Stimulated activated CD8-positive, alpha-beta memory T cell treated with anti-CD3 and anti-CD28 coated beads, Interleukin-15, amount 100 ng/mL, for 24 hours (primary cell): ENCODE measurements around the gene PPP1R9B.

Experiments
- DNase-seq: peaks from one replicate; pipeline ENCODE4 v3.0.0-alpha.2; 2020; ENCODE audit warnings: low read depth

The PPP1R9B gene

DNA sequence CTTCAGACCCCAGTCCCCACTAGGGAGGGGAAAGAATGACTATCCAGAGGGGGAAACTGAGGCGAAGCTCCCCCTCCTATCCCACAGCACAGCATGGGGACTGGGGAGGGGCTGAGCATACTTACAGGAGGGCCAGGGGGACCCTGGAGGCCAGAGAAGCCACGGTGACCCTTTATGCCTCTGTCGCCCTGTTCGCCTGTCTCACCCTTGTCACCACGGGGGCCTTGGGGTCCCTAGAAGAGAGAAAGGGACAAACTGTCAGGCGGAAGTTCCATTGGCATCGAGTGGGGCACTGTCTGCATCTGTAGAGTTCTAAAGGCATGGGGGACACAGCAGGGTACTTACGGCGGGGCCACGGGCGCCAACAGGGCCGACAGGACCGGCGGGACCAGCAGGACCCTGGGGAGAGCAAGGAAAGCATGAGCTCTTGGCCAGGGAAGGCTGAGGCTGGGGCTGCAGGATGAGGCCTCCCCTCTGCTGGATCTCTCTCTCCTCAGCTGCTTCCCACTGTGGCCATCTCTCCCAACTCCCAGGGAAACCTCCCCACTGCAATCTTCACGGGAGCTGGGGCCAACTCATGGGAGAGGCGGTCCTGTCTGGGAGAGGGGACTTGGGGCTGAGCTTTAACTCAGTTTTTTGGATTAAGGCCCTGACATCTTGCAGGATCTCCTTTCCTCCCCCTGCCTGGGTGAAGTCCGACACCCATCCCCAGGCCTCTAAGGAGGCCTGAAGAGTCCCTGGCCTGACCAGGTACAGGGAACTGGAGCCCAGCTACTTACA lies 37.5 kb upstream of the PPP1R9B start:
- DNase-seq = no peak

DNA sequence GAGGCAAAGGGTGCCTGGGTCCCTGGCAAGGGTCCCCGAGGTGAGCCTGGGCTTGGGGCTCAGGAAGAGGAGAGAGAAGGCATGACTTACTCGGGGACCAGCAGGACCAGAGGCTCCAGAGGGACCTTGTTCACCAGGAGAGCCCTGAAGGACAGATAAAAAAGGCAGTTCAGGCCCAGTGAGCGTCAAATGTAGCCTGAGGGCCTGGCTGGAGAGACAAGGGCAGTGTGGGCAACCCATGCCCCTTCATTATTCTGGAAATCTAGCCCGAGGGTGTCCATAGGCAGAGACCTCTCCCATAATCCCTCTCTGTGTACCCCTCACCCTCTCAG lies 36.9 kb upstream of the PPP1R9B start:
- DNase-seq = no peak

GRCh38 chr17:50186661-50187393 lies 36.4 kb upstream of the PPP1R9B start:
- no peak for DNase-seq

- DNase-seq = no peak
Observed at GRCh38 chr17:50185631-50186471, 35.4 kb upstream of the PPP1R9B start.

DNA sequence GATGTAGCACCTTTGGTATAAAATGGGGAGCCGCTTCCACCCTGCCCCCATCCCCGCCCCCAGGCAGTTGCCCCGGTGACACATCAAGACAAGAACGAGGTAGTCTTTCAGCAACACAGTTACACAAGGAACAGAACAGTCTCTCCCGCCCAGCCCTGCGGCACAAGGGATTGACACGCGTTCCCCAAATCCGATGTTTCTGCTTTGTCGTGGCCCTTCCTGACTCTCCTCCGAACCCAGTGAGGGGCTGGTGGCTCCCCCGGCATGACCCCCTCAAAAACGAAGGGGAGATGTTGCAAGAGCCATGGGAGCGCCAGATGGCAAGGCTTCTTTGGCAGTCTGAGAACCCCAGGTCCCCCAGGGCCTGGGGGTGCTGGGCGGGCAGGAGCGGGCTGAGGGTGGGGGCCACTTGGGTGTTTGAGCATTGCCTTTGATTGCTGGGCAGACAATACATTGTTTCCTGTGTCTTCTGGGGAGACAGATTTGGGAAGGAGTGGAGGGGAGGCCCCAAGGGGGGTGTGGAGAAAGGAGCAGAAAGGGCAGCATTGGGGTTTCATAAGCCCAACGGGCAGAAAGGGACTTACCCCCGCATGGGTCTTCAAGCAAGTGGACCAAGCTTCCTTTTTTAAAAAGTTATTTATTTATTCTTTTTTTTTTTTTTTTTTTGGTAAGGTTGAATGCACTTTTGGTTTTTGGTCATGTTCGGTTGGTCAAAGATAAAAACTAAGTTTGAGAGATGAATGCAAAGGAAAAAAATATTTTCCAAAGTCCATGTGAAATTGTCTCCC lies 34.3 kb upstream of the PPP1R9B start:
- no peak for DNase-seq

DNA sequence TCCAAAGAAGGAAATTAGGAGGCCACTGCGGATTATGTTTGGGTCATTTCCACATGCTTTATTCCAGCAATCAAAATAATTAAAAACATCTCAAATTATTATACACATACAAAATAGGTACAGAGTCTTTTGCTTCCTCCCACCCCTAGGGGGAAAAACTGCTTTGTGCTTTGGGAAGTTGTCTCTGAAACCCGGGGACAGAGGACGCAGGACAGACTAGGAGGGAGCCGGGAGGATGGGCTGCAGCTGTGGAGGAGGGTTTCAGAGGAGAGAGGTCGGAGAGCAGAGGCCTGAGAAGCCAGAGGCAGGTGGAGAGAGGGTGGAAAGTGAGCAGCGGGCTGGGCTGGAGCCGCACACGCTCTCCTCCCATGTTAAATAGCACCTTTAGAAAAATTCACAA lies 33.6 kb upstream of the PPP1R9B start:
- no peak for DNase-seq

DNA sequence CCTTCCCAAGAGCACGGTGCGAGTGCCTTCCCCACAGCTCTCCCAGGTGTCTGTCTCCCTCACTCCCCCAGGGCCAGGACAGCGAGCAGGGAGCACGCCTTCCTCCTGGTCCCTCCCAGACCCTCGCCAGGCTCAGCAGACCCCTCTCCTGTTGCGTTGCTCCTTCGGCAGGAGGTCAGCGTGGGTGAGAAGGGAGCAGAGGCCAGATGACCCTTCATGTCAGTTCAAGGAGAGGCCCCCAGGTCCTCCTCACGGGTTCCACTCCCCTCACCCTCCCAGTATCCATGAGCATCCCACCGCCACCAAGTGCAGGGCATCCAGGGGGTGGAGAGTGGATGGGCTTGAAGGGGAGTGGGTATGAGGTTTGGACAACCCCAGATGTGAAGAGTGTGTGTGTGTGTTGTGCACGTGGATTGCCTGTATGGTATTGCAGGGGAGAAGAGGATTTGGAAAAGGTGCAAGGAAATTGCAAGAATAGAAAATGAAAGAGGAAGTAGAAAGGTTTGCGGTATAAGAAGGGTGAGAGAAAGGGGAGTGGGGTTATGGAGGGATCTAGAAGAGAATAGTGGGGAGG lies 33.0 kb upstream of the PPP1R9B start:
- DNase-seq = no peak

GRCh38 chr17:50182783-50183420 lies 32.4 kb upstream of the PPP1R9B start:
- DNase-seq = no peak

- DNase-seq = no peak
Observed at GRCh38 chr17:50181591-50182560, 31.4 kb upstream of the PPP1R9B start.

GRCh38 chr17:50181144-50181543 lies 30.7 kb upstream of the PPP1R9B start:
- DNase-seq = no peak

- no peak for DNase-seq
Observed at GRCh38 chr17:50180620-50181019, 30.1 kb upstream of the PPP1R9B start.

- no peak for DNase-seq
Observed at GRCh38 chr17:50180111-50180510, 29.6 kb upstream of the PPP1R9B start.

- DNase-seq = no peak
Observed at GRCh38 chr17:50177983-50178834, 27.7 kb upstream of the PPP1R9B start.

GRCh38 chr17:50177476-50177875 lies 27.0 kb upstream of the PPP1R9B start:
- DNase-seq = no peak

GRCh38 chr17:50176559-50177357 lies 26.3 kb upstream of the PPP1R9B start:
- no peak for DNase-seq

DNA sequence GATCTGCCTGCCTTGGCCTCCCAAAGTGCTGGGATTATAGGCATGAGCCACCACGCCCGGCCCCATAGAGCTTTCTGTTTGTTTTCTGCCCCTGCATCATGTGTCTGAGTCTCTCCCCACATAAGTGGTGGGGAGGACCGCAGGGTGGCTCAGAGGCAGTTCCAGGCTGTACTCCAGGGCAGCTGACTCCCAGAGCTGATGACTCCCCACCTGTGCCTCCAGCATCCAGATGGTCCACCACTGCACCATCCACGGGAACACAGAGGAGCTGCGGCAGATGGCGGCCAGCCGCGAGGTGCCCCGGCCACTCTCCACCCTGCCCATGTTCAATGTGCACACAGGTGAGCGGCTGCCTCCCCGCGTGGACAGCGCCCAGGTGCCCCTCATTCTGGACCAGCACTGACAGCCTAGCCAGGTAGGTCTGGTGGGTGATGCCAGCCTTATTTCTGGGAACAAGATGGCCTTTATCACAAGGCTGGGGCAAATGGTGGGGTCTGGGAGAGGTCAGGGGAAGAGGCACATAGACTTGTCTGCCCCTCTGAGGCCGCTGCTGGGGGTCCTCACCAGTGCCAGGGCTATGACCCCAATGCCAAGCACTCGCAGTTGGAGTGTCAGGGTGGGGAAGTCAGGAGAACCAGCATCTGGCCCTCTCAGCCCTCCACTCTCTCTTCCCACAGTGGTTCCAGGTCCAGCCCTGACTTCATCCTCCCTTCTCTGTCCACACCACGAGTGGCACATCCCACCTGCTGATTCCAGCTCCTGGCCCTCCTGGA lies 24.7 kb upstream of the PPP1R9B start:
- no peak for DNase-seq

DNA sequence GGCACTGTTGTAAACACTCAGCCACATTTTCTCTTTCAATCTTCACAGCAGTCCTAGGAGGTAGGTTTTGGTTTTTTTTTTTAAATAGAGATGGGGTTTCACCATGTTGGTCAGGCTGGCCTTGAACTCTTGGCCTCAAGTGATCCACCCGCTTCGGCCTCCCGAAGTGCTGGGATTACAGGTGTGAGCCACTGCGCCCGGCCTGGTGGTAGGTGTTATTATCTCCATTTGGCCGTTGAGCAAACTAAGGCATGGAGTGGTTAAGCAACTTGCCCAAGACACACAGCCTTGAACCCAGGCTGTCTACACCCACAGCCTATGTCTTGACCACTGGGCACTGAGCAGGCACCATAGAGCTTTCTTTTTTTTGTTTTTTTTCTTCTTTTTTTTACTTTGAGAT lies 24.0 kb upstream of the PPP1R9B start:
- DNase-seq = no peak
